ENCODE data around the gene GPLD1.
"Not testable (repeated sequence)": the region's sequence is repeated elsewhere in the genome, so short reads cannot be mapped to it uniquely, and the experiment has no call there.

GPLD1 gene

GRCh38 chr6:24511976-24512375, 22.6 kb upstream of the GPLD1 start:
- H3K27ac Mint-ChIP-seq; H3K4me3 Mint-ChIP-seq; H3K36me3 Mint-ChIP-seq (ENCODE audit: low read depth); H3K9me3 Mint-ChIP-seq; H3K27me3 Mint-ChIP-seq; intact Hi-C loops (cut with micrococcal nuclease); H3K4me1 Mint-ChIP-seq (ENCODE audit: low read depth): not testable (repeated sequence)

GRCh38 chr6:24506814-24507520, 17.6 kb upstream of the GPLD1 start:
- intact Hi-C loops (cut with micrococcal nuclease): no loop called here
- H3K4me3 Mint-ChIP-seq: no peak overlapping the region
- no peaks in the 10 kb centered on the region for H3K4me1 Mint-ChIP-seq (ENCODE audit: low read depth)
- H3K9me3 Mint-ChIP-seq: no peaks in the 10 kb centered on the region
- peaks cover 6% of the 10 kb centered on the region for H3K36me3 Mint-ChIP-seq (ENCODE audit: low read depth)
- H3K27ac Mint-ChIP-seq: no peak overlapping the region
- H3K27me3 Mint-ChIP-seq: no peaks in the 10 kb centered on the region

DNA sequence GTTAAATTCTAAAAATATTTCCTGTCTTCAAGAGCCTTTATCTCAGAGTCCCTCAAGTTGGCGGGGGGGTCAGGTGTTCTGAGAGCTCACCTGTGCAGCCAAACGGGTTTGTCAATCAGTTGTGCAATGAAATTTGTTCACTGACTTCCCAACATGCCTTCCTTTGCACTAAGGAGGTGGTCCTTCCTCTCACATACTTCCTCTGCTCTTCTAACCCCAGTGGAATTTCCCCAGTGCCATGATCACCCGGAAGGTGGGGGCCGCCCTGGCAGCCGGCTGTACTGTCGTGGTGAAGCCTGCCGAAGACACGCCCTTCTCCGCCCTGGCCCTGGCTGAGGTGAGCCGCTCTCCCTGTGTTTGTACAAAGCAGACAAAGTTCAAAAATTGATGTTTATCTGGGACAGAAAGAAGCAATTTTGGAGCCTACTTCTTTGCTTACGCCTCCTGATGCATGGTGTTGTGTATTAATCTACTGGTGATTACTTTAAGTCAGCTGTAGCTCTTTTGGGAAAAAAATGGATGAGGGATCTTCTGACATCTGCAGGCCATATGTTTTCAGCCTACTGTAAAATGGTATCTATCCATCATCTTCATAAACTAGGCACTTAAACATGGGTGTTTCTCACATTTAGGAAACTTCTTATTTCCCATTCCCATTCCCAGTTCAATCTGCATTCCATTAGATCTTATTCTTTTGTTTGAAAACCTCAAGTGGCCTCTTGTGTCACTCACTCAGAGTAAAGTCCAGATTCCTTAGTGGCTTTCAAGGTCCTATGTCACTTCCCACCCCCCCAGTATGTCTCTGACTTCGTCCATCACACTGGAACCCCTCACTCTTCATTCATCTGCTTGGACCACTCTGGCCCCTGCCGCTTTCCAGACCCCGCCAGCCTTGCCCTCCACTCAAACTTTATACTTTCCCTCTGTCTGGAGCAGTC, 15.5 kb upstream of the GPLD1 start:
- Mint-ChIP-seq H3K4me1 (ENCODE audit: low read depth) (no peaks in the 10 kb centered on the region), H3K4me3 (no peak overlapping the region), H3K36me3 (ENCODE audit: low read depth) (peaks cover 6% of the 10 kb centered on the region), H3K27ac (no peak overlapping the region), H3K27me3 (no peaks in the 10 kb centered on the region), H3K9me3 (no peaks in the 10 kb centered on the region)
- intact Hi-C loops (cut with micrococcal nuclease): no loop called here

DNA sequence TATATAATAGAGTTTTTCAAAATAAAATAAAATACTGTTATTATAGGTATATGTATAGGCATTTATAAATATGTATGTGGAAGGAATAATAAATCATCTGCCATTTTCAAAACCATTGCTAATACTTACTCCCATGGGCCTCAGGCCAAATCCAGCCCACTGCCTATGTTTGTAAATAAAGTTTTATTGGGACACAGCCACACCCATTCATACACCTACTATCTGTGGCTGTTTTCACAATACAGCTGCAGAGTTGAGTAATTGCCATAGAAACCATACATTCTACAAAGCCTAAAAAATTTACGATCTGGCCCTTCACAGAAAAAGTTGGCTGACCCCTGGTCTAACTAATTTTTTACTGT, 14.9 kb upstream of the GPLD1 start:
- H3K36me3 Mint-ChIP-seq (ENCODE audit: low read depth): peaks cover 6% of the 10 kb centered on the region
- H3K4me1 Mint-ChIP-seq (ENCODE audit: low read depth): no peaks in the 10 kb centered on the region
- no peak overlapping the region for H3K4me3 Mint-ChIP-seq
- intact Hi-C loops (cut with micrococcal nuclease): no loop called here
- no peak overlapping the region for H3K27ac Mint-ChIP-seq
- no peaks in the 10 kb centered on the region for H3K9me3 Mint-ChIP-seq
- no peaks in the 10 kb centered on the region for H3K27me3 Mint-ChIP-seq

GRCh38 chr6:24501914-24502313, 12.5 kb upstream of the GPLD1 start:
- H3K9me3 Mint-ChIP-seq: peaks cover 6% of the 10 kb centered on the region
- peaks cover 6% of the 10 kb centered on the region for H3K4me1 Mint-ChIP-seq (ENCODE audit: low read depth)

DNA sequence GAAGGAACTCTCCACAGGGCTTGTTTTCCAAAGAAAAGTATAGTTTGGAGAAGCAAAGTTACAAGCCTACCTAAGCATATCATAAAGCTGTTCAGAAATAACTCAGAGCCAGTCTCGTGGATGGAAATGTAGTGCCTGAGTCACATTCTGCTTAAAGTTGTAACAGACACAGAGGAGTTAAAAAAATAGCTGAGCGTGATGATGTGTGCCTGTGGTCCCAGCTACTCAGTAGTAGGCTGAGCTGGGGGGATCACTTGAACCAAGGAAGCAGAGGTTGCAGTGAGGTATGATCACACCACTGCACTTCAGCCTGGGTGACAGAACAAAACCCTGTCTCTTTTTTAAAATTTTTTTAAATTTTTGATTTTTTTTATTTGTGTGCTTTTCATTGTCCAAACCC, 12.0 kb upstream of the GPLD1 start:
- Mint-ChIP-seq H3K9me3 (peaks cover 8% of the 10 kb centered on the region), H3K4me1 (ENCODE audit: low read depth) (peaks cover 7% of the 10 kb centered on the region), H3K27me3 (peaks cover 7% of the 10 kb centered on the region), H3K27ac (no peak overlapping the region), H3K36me3 (ENCODE audit: low read depth) (peaks cover 6% of the 10 kb centered on the region), H3K4me3 (no peak overlapping the region)
- intact Hi-C loops (cut with micrococcal nuclease): no loop called here

More at GRCh38 chr6:24501914-24502313, 12.5 kb upstream of the GPLD1 start:
- no peak overlapping the region for H3K27ac Mint-ChIP-seq
- peaks cover 4% of the 10 kb centered on the region for H3K27me3 Mint-ChIP-seq
- H3K36me3 Mint-ChIP-seq (ENCODE audit: low read depth): peaks cover 6% of the 10 kb centered on the region
- intact Hi-C loops (cut with micrococcal nuclease): no loop called here
- no peak overlapping the region for H3K4me3 Mint-ChIP-seq

DNA sequence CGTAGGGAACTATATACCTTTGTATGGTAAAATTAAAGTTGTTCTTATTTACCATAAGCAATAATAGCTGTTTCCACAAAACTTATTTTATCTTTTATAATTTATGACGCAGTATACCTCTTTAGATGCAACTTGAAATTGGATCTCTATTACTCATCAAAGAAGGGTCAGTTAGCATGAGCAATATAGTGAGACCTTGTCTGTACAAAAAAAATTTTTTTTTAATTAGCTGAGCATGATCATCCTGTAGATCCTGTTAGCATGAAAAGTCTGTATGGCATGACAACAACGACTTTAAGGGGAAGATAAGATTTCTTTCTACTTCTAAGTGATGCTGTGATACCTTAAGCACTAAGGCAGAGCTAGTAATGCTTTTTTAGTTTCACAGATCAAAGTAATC, 11.3 kb upstream of the GPLD1 start:
- no peak overlapping the region for H3K4me3 Mint-ChIP-seq
- H3K36me3 Mint-ChIP-seq (ENCODE audit: low read depth): peaks cover 5% of the 10 kb centered on the region
- peaks cover 12% of the 10 kb centered on the region for H3K27me3 Mint-ChIP-seq
- intact Hi-C loops (cut with micrococcal nuclease): no loop called here
- peaks cover 8% of the 10 kb centered on the region for H3K9me3 Mint-ChIP-seq
- H3K27ac Mint-ChIP-seq: no peak overlapping the region
- H3K4me1 Mint-ChIP-seq (ENCODE audit: low read depth): peaks cover 13% of the 10 kb centered on the region

DNA sequence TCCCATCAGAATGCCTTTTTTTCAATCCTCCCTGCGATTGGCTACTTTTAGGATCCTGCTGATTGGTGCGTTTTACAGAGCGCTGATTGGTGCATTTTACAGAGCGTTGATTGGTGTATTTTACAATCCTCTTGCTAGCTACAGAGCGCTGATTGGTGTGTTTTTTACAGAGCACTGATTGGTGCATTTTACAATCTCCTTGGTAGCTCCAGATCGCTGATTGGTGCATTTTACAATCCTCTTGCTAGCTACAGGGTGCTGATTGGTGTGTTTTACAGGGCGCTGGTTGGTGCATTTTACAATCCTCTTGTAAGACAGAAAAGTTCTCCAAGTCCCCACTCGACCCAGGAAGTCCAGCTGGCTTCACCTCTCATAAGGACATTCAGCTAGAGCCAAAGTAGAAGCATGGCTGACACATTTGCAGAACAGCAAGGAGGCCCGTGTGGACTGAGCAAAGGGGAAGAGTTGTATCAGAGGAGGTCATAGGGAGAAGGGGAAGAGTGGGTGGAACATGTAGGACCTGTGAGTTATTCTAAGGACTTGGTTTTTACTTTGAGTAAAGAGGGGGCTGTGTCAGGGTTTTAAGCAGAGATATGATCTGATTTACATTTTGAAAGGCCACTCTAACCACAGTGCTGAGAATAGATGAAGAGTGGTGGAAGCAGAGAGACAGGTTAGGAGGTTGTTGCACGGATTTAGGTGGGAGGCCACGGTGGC, 8.0 kb upstream of the GPLD1 start:
- H3K9me3 Mint-ChIP-seq: peaks cover 8% of the 10 kb centered on the region
- H3K4me3 Mint-ChIP-seq: no peak overlapping the region
- H3K4me1 Mint-ChIP-seq (ENCODE audit: low read depth): peaks cover 32% of the 10 kb centered on the region
- no peaks in the 10 kb centered on the region for H3K36me3 Mint-ChIP-seq (ENCODE audit: low read depth)
- intact Hi-C loops (cut with micrococcal nuclease): no loop called here
- H3K27me3 Mint-ChIP-seq: peaks cover 33% of the 10 kb centered on the region
- H3K27ac Mint-ChIP-seq: no peak overlapping the region

DNA sequence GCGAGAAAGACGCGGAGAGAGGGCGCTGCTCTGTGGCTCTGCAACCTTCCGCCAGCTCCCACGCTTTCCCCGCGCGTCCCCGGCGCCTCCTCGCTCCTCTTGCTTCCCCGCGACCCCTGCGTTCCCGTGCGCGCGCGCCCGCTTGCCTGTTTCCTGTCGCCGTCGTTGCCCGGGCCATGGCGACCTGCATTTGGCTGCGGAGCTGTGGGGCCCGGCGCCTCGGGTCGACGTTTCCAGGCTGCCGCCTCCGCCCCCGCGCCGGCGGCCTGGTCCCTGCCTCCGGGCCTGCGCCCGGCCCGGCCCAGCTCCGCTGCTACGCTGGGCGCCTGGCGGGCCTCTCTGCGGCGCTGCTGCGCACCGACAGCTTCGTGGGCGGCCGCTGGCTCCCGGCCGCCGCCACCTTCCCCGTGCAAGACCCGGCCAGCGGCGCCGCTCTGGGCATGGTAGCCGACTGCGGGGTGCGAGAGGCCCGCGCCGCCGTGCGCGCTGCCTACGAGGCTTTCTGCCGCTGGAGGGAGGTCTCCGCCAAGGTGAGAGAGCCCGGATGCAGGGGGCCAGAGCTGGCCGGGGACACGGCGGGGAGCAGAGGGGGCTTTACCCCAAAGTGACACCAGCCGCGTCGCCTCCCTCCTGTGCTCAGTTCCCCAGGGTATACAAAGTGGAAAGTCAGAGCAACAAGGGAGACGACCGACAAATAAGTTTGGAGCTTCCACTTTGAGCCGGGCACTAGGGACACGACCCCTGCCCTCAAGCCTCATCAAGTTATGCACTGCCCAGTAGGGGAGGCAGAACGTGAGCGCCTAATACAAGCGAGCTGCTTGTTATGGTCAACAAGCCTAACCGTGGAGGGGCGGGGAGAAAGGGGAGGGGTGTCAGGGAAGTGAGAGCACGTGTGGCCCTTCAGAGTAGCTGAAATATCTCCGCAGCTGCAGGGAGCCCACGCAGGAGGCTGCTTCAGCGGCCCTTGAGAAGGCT, 5.7 kb upstream of the GPLD1 start, which contains the start of gene ALDH5A1:
ALDH5A1 (plus strand) TSS at position 149 of the 975 bp plus-strand sequence; CDS start at position 177, 28 bp downstream.
- Mint-ChIP-seq H3K27ac (peak within 1 kb of the TSS; percentile 60), H3K4me1 (ENCODE audit: low read depth) (peaks cover 32% of the 10 kb centered on the region), H3K27me3 (peaks cover 36% of the 10 kb centered on the region), H3K36me3 (ENCODE audit: low read depth) (no peaks in the 10 kb centered on the region), H3K4me3 (peak within 1 kb of the TSS; percentile 77), H3K9me3 (peaks cover 8% of the 10 kb centered on the region)
- intact Hi-C loops (cut with micrococcal nuclease): no loop called here

DNA sequence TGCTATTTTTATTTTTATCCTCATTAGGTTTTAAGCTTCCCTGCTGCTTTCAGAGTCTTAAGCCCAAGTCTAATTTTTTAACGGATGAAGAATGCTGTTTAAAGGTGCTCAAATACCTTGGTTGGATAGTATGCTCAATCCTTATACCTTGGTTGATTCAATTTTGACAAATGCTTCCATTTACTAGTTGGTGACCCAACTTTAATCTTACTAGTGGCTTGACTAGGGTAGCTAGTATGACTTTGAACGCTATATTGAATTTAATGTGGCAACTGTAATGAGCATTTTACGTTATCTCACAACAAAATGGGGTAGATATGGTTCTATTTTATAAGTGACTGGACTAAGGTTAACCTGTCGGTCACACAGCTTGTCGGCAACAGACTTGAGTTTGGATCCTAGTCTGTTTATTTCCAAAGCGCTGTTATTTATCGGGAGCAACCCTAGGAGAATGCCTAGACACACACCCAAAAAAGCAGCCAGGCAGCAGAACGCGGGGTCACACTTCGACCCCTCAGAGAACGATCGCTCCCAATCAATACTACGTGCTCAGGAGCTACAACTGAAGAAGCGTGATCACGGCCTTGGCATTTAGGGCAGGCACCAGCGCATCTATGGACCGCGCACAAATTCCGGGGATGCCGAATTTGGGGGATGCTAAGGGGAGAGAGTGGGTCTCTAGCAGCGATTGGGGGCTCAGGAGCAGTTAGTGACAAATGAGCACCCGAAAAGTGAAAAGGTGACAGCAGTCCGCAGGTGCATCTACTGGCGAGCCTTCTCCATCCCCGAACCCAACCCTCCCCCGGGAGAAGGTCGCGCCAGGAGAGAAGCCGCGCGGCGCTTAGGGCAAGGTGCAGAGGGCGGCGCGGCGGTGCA, 4.8 kb upstream of the GPLD1 start:
- Mint-ChIP-seq H3K27ac (peak overlapping the region; percentile 60), H3K4me3 (peak overlapping the region; percentile 77), H3K27me3 (peaks cover 36% of the 10 kb centered on the region), H3K9me3 (peaks cover 8% of the 10 kb centered on the region), H3K36me3 (ENCODE audit: low read depth) (no peaks in the 10 kb centered on the region), H3K4me1 (ENCODE audit: low read depth) (peaks cover 32% of the 10 kb centered on the region)
- intact Hi-C loops (cut with micrococcal nuclease): no loop called here

DNA sequence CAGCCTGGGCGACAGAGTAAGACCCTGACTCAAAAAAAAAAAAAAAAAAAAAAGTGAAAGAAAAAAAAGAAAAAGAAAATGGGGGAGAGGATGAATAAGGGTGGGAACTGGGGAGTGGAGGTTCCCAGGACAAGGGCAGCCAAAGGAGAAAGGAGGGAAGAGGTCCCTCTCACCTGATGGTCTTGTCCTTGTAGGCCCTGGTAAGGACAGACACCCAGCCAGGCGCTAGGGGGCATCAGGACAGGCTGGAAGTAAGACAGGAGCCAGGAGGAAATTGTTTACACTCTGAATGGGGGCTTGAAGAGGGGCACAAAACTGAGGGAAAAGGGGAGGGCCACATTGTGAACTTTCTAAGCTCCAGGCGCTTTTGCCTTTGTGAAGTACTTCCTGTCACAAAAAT, 3.1 kb upstream of the GPLD1 start:
- Mint-ChIP-seq H3K36me3 (ENCODE audit: low read depth) (no peaks in the 10 kb centered on the region), H3K4me3 (no peak overlapping the region), H3K27ac (no peak overlapping the region), H3K27me3 (peaks cover 36% of the 10 kb centered on the region), H3K9me3 (peaks cover 7% of the 10 kb centered on the region), H3K4me1 (ENCODE audit: low read depth) (peaks cover 26% of the 10 kb centered on the region)
- intact Hi-C loops (cut with micrococcal nuclease): no loop called here

DNA sequence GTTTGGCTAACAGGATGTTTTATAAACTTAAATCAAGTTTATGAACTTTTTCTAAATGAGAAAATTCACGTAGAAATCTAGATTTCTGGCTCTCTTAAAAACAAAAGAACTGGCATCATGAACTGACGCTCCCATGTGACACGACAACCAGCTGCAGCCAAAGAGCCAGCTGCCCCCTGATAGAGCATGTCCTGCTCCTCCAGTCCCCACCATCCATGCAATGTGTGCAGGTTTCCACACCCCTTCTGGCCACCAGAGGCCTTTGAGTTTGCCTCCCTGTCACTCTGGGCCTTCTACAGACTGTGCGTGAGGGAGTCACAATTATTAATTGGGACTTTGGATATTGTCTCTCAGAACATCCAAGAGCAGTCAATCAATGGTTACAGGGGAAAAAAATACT, 1.6 kb upstream of the GPLD1 start:
- Mint-ChIP-seq H3K27ac (no peak overlapping the region), H3K36me3 (ENCODE audit: low read depth) (no peaks in the 10 kb centered on the region), H3K9me3 (no peaks in the 10 kb centered on the region), H3K4me3 (no peak overlapping the region), H3K4me1 (ENCODE audit: low read depth) (peaks cover 21% of the 10 kb centered on the region), H3K27me3 (peaks cover 25% of the 10 kb centered on the region)
- intact Hi-C loops (cut with micrococcal nuclease): no loop called here
